Left forelimb (tissue), 1 donor: ENCODE measurements around the gene ACTN1.

Experiments
- DNase-seq: peaks from one replicate; pipeline ENCODE4 v3.0.0-alpha.2; 2018; ENCODE audit warnings: low spot score

Gene ACTN1

DNA sequence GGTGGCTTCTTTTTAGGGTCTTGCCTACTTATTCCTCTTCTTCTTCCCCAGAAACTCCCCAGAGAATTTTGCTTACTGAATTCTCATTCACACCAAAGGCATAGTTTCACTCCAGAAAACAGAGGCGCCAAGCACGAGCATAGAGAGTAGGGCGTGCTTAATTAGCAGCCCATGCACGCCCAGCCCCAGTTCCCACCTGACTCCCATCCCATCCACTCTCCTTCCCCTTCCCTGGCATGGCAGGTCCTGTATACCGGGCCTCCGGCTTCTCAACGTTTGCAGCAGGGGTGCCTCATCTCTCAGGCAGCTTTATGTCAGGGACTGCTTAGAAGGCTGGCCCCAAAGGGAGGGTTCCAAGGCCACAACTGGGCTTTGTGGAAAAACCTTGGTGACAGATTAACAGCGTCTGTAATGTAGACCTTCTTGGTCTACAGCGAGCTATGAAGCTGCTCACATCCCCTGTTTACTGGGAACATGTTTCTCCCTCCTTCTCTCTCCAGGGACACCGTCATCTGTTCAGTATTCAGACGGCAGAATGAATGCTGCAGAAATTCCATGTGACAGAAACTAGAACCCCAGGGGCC lies 62.7 kb downstream of the ACTN1 start:
- no peak for DNase-seq

DNA sequence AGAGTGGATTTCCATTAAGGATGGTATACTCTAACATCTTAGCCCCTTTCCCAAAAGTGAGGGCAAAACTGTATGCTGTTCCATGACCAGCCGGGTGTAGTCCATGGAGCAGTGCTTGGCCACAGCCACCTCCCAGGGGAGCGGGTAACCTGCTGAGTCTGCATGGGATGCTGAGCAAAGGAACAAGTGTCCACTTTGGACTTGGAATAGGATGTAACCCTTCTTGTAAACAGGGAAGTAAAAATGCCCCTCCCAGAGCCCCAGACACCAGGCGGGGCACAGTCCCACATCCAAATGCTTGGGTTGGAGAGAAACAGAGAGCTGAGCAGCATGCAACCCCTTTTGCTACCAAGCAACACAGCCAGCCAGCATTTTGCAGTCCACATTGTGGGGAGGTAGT lies 65.6 kb downstream of the ACTN1 start:
- DNase-seq: no peak

DNA sequence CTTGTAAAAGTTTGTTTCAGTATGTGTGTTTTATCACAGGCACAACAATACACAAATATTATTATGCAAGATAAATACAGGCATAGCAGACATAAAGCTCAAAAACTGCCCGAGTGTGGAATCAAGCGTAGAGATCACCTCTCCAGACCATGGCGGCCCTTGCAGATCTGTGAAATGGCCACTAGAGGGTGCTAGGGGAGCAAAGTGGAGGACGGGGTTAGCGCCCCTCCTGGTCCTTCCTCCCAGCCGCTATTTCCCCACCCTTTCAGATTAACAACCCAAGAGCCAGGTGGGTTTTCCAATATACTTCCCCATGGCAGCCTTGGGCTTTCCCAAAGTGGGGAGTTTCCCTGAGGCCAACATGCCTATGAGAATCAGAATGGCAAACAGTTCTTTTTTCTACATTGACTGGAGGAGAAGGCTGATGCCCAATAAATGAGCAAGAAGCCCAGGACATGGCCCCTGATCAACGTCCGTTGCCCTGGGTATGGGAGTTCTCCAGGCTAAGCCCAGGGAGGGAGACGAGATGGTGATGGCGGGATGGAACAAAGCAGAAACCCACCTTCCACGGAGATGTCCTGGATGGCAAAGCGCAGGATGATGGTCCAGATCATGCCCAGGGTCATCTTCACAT lies 67.4 kb downstream of the ACTN1 start:
- peak; percentile 77 for DNase-seq

DNA sequence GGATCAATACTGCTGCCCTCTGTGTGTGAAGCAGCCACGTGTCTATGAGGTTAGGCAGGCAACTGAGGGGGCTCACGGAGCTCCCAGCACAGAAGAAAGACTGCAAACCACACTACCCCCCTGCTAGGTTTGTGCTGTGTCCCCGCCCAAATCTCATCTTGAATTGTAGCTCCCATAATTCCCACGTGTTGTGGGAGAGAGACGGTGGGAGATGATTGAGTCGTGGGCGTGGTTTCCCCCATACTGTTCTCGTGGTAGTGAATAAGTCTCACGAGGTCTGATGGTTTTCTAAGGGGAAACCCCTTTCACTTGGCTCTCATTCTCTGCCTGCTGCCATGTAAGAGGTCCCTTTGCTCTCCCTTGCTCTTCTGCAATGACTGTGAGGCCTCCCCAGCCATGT lies 68.6 kb downstream of the ACTN1 start:
- no peak for DNase-seq

DNA sequence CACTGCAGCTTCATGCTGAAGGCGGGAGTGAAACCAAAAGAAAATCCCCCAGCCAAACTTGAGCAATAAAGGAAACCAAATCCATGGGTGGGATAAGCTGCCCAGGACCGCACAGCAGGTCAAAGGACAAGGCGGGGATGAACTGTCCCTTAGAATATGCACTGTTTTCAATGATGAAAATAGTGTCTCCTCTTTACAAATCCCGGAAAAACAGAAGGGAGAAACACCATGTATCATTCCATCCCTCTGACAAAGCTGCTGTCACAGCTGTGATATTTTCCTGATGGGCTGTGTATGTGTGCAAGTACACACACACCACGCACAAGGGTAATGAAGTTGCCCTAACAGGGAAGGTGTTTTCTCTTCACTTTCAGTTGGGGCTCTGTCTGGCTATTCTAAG lies 70.3 kb downstream of the ACTN1 start:
- DNase-seq: no peak

DNA sequence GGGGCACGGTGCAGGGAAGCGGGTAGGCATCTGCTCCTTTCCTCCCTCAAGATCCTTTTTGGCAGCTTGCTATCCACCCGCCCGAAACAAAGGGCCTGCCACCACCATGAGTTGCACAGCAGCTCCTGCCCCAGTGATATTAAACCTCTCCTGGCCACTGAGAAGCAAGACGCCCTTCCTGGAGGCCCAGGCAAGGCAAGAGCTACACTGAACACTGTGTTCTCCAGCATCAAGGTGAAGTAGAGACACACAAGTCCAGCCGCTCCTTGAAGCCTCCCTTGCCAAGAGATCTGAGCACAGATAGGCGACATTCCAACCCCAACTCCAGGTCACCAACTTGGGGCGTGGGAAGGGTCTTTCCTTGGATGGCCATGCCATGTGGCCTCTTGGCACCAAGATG lies 70.9 kb downstream of the ACTN1 start:
- DNase-seq: no peak

DNA sequence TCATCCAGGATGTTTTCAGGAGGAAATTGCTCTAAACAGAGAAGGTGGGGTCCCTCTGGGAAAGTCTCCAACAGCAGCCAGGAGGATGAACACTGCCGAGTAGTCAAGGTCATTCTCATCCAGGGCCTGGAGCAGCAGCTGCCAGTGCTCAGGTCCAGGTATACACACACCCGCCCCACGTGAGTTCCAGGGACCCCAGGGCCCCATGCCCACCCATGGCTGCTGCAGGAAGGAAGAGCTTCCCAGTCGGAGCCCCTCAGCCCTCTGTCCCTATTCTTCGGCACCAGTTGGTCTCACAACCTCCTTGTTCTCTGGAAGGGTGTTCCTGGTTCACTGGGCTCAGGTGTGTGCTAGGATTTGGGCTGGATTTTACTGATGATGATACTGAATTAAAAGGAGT lies 72.7 kb downstream of the ACTN1 start:
- no peak for DNase-seq

DNA sequence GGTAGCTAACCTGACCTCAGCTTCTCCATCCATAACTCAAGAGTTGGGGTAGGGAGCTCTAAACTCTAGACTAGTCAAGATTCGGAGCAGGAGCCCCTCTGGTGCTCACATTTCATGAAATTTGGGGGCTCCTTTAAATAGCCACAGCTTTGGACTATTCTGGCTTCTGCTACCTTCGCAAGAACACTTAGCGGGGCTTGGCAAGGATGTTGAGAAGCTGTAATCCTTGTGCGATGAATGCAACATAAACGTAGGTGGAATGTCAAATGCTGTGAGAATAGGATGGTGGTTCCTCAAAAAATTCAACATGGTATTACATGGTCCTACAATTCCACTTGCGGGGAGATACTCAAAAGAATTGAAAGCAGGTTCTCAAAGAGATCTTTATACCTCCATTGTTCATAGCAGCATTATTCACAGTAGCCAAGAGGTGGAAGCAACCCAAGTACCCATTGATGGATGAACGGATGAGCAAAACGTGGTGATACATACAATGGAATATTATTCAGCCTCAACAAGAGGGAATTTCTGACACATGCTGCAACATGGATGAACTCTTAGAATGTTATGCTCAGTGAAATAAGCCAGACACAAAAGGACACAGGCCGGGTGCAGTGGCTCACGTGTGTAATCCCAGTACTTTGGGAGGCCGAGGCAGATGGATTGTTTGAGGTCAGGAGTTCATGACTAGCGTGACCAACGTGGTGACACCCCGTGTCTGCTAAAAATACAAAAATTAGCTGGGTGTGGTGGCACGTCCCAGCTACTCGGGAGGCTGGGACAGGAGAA lies 73.8 kb downstream of the ACTN1 start:
- DNase-seq: no peak

DNA sequence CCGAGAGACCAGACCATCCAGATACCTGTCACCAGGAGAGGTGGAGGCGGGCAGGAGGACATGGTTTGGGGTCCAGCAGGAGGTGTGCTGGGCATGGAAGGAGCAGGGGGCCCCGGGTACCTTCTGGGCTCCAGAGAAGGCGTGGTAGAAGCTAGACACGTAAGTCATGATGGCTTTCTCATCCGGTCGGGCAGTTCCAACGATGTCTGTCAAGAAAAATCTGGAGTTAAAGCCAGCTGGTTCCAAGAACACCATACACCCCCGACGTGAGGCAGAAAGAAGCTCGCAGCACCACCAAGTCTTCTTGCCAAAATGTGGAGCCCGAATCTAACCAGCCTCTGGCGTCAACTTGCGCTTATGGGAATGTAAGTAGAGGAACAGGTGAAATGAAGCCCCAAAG lies 76.7 kb downstream of the ACTN1 start:
- no peak for DNase-seq

DNA sequence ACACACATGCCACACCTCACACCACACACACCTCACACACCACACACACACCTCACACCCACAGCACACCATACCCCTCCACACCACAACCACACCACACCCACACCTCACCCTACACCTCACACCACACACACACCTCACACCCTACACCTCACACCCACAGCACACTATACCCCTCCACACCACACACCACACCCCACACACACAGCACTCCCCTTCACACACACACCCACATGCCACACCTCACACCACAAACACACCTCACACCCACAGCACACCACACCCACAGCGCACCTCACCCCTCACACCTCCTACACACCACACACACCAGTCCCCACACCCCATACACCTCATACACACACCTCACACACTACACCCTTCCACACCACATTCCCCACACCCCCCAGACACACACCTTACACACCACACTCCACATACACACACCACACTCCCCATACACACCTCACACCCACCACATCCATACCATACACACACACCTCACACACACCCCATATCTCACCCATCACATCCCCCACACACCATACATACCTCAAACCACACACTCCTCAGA lies 80.0 kb downstream of the ACTN1 start:
- DNase-seq: no peak

DNA sequence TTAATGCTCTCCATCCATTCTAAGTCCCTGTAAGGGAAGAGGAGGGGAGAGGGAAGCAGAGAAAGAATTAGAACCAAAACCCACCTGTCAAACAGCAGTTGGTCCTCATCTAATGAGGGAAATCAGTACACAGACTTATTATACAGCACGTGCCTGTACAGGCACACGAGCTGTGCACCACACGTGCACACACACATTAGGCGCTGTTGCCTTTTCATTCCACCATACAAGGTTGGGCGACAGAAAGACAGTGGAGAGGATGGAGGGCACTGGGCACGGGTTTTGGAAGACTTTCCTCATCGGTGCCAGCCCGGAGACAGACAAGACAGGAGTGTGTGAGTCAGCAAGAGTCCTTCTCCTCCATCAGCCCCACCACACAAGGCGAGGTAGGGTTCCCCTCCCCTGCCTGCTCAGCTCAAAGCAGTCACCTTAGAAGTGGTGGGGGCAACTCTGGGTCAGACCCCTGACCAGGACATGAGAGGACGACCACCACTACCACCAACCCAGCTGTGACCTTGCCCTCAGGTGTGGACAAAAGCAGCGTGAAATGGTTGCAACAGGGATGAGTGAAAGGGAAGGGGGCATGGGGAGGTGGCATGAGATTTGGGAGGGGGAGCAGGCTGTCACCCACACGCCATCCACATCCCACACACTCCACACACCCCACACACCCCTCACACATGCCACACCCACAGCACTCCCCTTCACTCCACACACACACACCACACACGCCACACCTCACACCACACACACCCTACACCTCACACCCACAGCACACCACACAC lies 80.7 kb downstream of the ACTN1 start:
- no peak for DNase-seq

DNA sequence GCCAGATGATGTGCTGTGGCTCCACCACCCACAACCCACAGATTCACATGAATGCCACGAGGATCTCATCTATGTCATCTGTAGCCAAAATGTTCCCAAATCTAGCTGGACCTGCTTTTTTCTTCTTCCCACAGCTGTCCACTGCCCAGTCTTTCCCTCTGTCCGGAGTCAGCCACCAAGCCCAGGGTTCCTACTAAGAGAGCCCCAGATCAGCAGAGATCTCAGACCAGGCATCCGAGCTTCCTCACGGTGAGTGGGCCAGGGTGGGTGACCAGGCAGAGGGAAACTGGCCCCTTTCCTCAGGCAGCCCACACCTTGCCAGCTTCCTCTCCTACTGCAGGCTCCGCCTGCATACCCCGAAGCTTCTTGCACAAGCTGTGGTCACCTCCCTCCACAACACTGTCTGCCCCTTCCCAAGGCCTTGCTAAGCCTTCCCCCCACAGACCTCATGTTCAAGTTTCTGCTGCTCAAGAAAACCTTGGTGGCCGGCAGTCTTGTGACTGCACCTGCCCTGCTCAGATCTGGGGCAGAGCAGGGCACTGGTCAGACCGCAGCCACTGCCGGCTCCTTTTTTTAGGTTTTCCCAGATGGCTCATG lies 81.4 kb downstream of the ACTN1 start:
- DNase-seq: no peak

DNA sequence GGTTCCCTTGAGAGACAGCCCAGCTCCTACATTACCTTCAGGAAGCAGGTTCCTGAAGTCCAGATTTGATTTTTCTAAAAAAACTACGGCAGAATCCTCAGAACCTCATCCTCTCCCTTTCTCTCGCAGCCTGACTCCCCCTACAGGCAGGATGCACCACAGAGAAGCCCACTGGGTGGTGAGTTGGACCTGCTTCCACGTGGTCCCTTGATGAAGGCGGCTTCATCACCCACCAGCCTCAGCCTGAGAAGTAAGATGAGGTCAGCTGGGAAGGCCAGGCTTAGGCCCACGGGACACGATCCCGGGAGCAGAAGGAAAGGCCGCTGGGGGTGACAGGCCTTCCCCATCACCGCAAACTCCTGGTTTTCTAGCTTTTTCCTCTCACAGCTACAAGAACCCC lies 83.0 kb downstream of the ACTN1 start:
- no peak for DNase-seq

DNA sequence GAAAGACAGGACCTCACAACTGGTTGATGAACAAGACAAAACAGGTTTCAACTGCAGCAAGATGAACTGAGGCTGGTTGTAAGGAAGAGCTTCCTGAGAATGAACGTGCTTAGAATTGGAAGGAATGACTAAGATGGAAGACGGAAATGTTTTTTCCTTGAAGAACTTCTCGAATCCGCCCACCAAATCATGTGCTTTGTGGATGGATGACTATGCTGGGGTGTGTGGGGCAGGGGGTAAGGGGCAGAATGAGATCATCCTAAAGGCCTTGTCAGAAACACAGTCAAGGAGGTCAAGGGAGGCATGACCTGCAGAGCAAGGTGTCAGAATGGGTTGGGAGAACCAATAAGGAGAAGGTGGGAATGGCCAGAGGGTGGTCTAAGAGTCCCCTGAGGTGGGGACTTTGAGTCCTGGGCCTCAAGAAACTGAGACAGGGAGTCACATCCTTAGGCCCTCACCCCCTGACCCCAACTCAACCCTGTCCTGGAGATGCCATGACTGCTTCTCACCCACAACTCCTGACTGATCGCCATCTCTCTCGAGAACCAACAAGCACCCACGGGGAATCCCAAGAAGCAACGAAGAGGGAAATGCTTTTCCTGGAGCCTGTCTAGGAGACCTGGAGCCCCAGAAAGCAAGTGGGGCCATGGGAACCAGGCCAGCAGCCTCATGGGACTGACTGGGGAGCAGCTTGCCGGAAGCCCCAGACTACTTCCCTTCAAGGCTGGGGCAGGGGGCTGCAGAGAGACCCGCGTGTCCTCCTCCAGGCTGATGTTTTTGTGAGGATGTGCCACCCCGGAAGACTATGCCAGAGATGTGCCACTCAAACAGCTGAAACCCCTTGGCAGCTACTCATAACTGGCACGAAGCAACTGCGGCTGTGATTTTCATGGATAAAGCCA lies 84.0 kb downstream of the ACTN1 start:
- DNase-seq: no peak

DNA sequence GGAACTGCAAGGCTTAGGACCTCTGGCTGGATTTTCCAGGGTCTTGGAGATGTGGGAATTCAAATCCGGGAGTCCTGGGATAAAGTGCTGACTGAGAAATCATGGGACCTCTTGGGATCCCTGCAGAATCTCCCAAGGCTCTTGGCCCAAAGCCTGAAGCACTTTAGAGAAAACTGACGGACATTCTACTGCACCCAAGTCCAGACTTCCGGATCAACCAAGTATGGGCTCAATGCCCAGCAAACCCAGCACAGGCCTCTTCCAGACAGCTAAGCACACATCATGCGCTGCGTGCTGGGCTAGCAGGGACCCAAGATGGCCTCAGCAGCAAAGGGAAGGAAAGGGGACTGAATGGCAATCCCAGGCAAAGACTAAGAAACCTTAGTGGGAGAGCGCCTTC lies 85.0 kb downstream of the ACTN1 start:
- DNase-seq: no peak

DNA sequence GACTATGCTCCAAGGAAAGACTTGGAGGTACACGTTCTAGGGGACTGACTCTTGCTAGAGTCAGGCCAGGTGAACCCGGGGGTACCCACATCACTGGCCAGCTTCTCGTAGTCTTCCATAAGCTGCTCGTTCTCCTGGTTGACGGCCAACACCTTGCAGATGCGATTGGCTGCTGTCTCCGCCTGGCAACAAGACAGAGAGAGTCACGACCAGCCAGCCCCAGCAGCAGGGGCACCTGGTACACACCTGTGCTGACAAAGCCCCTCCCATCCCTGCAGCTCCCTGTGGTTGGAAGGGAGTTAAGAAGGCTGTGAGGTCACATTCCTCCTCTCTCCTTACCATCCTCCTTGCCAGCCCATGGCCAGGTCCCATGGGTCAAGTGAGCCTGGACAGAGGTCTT lies 85.5 kb downstream of the ACTN1 start:
- DNase-seq: no peak

DNA sequence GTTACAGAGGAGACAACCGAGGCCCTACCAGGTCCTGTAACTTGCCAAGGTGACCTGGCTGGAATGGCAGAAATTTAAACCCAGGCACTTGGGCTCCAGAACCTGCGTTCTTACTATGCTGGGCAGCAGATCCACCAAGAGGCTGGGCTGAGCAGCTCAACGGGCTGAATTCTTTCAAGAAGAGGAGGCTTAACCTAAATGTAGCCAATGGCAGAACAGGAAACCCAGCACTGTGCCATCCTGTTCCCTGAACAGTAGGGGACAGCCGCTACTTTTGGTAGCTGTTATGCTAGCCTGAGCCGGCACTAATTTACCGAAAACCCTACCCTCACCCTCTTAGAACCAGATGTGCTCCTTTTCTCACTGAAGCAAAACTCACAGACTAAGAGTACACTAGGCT lies 86.1 kb downstream of the ACTN1 start:
- DNase-seq: no peak

DNA sequence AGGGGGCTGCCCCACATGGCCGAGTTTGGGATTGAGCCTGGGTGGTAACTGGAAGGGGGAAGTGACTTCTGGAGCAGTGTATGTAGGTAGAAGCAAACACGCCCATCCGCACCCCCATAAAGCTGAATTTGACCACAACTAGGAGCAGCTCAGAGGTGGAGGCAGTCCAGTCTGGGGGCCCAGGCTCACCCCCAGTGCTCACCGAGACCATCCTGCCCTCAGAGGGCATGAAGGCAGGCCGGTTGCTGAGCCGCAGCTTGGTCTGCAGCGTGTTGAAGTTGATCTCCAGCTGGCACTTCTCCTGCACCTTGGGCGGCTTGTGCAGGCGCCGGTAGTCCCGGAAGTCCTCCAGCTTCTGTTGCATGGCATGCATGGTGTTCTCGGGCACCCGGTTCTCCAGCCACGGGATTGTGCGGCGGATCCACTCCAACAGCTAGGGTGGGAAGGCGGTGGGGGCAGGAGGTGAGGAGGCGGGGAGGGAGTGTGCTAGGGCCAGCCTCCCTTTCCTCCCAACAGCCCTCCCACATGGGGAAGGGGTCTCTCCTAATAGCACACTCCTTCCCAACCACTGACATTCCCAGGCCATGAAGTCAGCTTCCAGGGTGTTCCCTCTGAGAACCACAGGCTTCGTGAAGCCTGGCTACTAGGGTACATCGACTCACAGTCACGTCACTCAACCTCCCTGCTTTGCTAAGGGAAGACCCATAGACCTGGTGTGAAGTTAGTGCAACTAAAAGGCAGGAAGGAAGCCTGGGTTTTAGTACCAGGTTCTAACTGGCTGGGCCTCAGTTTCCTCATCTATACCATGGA lies 87.0 kb downstream of the ACTN1 start:
- peak; percentile 37 for DNase-seq

DNA sequence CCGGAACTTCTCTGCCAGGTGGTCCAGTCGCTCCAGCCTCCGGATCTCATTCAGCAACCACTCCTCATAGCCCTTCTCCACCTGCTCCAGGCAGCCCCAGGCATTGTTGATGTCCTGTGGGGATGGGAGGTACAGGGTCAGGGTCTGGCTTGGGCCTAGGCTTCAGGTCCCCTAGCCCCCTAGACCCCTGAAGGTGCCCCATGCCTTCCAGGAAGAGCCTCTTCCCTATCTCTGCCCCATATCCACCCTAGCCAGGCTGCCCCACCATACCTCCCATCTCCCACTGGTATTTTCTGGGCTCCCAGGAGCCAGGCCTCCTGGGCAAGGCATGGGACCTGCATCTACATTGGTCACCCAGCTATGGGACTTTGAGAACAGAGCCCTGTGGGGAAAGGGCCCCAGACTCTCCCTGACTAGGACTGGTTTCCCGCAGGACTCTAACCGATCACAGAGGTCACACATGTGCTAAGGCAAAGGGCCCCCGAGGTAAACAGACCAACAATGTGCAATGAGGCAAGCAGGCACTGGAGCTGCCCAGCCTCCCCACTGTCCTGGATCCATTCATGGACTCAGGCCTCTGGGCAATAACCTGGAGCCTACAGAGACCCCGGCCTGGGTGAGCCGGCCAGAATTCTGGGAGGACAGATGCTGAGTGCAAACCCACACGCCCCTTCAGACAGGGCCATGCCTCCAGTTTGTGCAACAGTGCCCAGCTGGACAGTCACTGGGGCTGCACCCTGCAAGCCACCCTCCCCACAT lies 88.8 kb downstream of the ACTN1 start:
- peak; percentile 63 for DNase-seq
